Thyroid gland (tissue), 4 donors: ENCODE results near the gene GSG1L.

Experiments
- POLR2A ChIP-seq, 2 donors: fragments of 450-650 bp; IDR thresholded peaks; one replicate each; pipeline ENCODE4 v1.6.1; 2017; ENCODE audit warnings: antibody characterized with exemption in 2 of 2, mild to moderate bottlenecking in 2 of 2, moderate library complexity in 1 of 2
- TF ChIP-seq, protein P1 (sequence below), 6 experiments: fragments of 200-600 bp in 3 of 6; fragments of 450-650 bp in 3 of 6; sonication (generic) in 3 of 6; IDR thresholded peaks; one replicate each; pipeline ENCODE4 v1.5.1; 2016 to 2019; ENCODE audit warnings: antibody characterized with exemption in 6 of 6, mild to moderate bottlenecking in 2 of 6, inconsistent platforms in 1 of 6, moderate library complexity in 1 of 6

- TF ChIP-seq, protein P1, sequence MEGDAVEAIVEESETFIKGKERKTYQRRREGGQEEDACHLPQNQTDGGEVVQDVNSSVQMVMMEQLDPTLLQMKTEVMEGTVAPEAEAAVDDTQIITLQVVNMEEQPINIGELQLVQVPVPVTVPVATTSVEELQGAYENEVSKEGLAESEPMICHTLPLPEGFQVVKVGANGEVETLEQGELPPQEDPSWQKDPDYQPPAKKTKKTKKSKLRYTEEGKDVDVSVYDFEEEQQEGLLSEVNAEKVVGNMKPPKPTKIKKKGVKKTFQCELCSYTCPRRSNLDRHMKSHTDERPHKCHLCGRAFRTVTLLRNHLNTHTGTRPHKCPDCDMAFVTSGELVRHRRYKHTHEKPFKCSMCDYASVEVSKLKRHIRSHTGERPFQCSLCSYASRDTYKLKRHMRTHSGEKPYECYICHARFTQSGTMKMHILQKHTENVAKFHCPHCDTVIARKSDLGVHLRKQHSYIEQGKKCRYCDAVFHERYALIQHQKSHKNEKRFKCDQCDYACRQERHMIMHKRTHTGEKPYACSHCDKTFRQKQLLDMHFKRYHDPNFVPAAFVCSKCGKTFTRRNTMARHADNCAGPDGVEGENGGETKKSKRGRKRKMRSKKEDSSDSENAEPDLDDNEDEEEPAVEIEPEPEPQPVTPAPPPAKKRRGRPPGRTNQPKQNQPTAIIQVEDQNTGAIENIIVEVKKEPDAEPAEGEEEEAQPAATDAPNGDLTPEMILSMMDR (IDR thresholded peaks at IDR 0.05) = no peak
- TF ChIP-seq POLR2A (IDR thresholded peaks at IDR 0.05) = no peak
Observed at GRCh38 chr16:27759967-27760788, 303.3 kb downstream of the GSG1L start.
